Activated naive CD8-positive, alpha-beta T cell treated with anti-CD3 and anti-CD28 coated beads, Interleukin-2, amount 10 ng/mL, durations not matched to agents 7 days and 5 days (primary cell): ENCODE measurements around the gene ZNF615. TPM values are rescaled to one million over a fixed set of nuclear protein-coding genes. Genes with fewer than 3 reads are reported as not detected.
"Not testable (repeated sequence)": the region's sequence is repeated elsewhere in the genome, so short reads cannot be mapped to it uniquely, and the experiment has no call there.

Experiments
- ATAC-seq: fragments of 150-1000 bp; cut with Tn5 transposase; one replicate; pipeline ENCODE4 v1.10.0; 2021; ENCODE audit warnings: low read depth, moderate library complexity
- POLR2A ChIA-PET: fragments of 350-600 bp; sonication (Branson Sonifier 250); formaldehyde crosslinking; loops from one replicate; lab custom pipeline; 2021; ENCODE audit warnings: antibody characterized with exemption; lab: Charles Lee
- DNase-seq: peaks from one replicate; pipeline ENCODE4 v3.0.0; 2021
- H3K27ac Mint-ChIP-seq: one replicate; pipeline ENCODE4 v1.8.0; 2022; ENCODE audit warnings: mild to moderate bottlenecking, mixed read lengths
- H3K27me3 Mint-ChIP-seq: one replicate; pipeline ENCODE4 v1.8.0; 2022; ENCODE audit warnings: mild to moderate bottlenecking, moderate library complexity, mixed read lengths
- H3K36me3 Mint-ChIP-seq: one replicate; pipeline ENCODE4 v1.8.0; 2021; ENCODE audit warnings: mild to moderate bottlenecking, mixed read lengths
- H3K4me1 Mint-ChIP-seq: one replicate; pipeline ENCODE4 v1.8.0; 2021; ENCODE audit warnings: mixed read lengths
- H3K4me3 Mint-ChIP-seq: one replicate; pipeline ENCODE4 v1.8.0; 2022; ENCODE audit warnings: mild to moderate bottlenecking, moderate library complexity, mixed read lengths
- H3K9me3 Mint-ChIP-seq: one replicate; pipeline ENCODE4 v1.8.0; 2021; ENCODE audit warnings: mixed read lengths
- total RNA-seq, 2 experiments: library from RNA; stranded (reverse); gene quantifications; one replicate each; pipeline ENCODE4 v1.2.3, GENCODE V29; 2021

Gene ZNF615
- total RNA-seq, 2 experiments from 2014 or later: 14.1 to 19.7 TPM

- H3K4me1 Mint-ChIP-seq: no peaks in the 10 kb centered on the region
- POLR2A ChIA-PET: no interaction called here
- H3K27ac Mint-ChIP-seq: no peak overlapping the region
- H3K27me3 Mint-ChIP-seq: no peaks in the 10 kb centered on the region
- ATAC-seq: no peak
- peaks cover 42% of the 10 kb centered on the region for H3K9me3 Mint-ChIP-seq
- peaks cover 82% of the 10 kb centered on the region for H3K36me3 Mint-ChIP-seq
- DNase-seq: no peak
- H3K4me3 Mint-ChIP-seq: no peak overlapping the region
Observed at GRCh38 chr19:51971624-51972023, 36.4 kb downstream of the ZNF615 start.

GRCh38 chr19:51970718-51971117 is 37.3 kb downstream of the ZNF615 start:
- Mint-ChIP-seq H3K9me3 (peaks cover 40% of the 10 kb centered on the region), H3K4me3 (no peak overlapping the region), H3K27me3 (no peaks in the 10 kb centered on the region), H3K27ac (no peak overlapping the region), H3K4me1 (no peaks in the 10 kb centered on the region), H3K36me3 (peaks cover 85% of the 10 kb centered on the region)
- no peak for ATAC-seq
- POLR2A ChIA-PET: no interaction called here
- DNase-seq: no peak

DNA sequence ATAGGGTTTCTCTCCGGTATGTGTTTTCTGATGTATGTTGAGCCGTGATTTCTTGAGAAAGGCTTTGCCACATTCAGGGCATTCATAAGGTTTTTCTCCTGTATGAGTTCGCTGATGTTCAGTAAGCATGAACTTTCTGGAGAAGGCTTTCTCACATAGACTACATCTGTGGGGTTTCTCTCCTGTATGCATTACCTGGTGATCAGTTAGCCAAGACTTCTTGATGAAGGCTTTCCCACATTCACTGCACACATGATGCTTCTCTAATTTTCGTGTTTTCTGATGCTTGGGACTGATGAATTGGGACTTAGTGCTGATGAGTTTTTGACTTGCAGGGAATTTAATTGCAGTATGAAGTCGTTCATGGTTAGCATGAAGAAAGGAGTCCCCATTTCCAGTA is 42.4 kb downstream of the ZNF615 start:
- DNase-seq: no peak
- Mint-ChIP-seq H3K9me3 (peaks cover 40% of the 10 kb centered on the region), H3K4me1 (no peaks in the 10 kb centered on the region), H3K4me3 (no peak overlapping the region), H3K27me3 (no peaks in the 10 kb centered on the region), H3K27ac (no peak overlapping the region), H3K36me3 (peaks cover 70% of the 10 kb centered on the region)
- no peak for ATAC-seq
- POLR2A ChIA-PET: no interaction called here

DNA sequence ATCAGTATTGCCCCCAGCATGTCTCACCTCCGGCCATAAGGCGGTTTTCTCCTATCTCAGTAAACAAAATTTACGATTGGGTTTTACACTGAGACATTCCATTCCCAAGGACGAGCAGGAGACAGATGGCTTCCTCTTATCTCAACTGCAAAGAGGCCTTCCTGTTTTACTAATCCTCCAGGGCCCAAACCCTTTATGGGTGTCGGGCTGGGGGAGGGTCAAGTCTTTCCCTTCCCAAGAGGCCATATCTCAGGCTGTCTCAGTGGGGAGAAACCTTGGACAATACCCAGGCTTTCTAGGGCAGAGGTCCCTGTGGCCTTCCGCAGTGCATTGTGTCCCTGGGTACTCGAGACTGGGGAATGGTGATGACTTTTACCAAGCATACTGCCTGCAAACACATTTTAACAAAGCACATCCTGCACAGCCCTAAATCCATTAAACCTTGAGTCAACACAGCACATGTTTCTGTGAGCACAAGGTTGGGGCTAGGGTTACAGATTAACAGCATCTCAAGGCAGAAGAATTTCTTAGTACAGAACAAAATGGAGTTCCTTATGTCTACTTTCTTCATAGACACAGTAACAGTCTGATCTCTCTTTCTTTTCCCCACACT is 47.3 kb downstream of the ZNF615 start:
- ATAC-seq, H3K4me3 Mint-ChIP-seq, DNase-seq, H3K4me1 Mint-ChIP-seq, H3K27ac Mint-ChIP-seq, H3K27me3 Mint-ChIP-seq, POLR2A ChIA-PET: not testable (repeated sequence)
- Mint-ChIP-seq H3K9me3 (peaks cover 48% of the 10 kb centered on the region), H3K36me3 (peaks cover 40% of the 10 kb centered on the region)

GRCh38 chr19:51959791-51960190 is 48.2 kb downstream of the ZNF615 start:
- H3K36me3 Mint-ChIP-seq: peaks cover 30% of the 10 kb centered on the region
- H3K4me3 Mint-ChIP-seq: no peak overlapping the region
- H3K4me1 Mint-ChIP-seq: no peaks in the 10 kb centered on the region
- no peak overlapping the region for H3K27ac Mint-ChIP-seq
- DNase-seq (no peak), ATAC-seq (no peak)
- H3K9me3 Mint-ChIP-seq: peaks cover 41% of the 10 kb centered on the region
- POLR2A ChIA-PET: no interaction called here
- no peaks in the 10 kb centered on the region for H3K27me3 Mint-ChIP-seq

GRCh38 chr19:51957846-51958245 is 50.2 kb downstream of the ZNF615 start:
- H3K27ac Mint-ChIP-seq, H3K4me3 Mint-ChIP-seq, POLR2A ChIA-PET, DNase-seq, H3K27me3 Mint-ChIP-seq, ATAC-seq, H3K4me1 Mint-ChIP-seq: not testable (repeated sequence)
- Mint-ChIP-seq H3K9me3 (peaks cover 40% of the 10 kb centered on the region), H3K36me3 (peaks cover 18% of the 10 kb centered on the region)

GRCh38 chr19:51948975-51949374 is 59.0 kb downstream of the ZNF615 start:
- Mint-ChIP-seq H3K9me3 (peaks cover 51% of the 10 kb centered on the region), H3K27me3 (no peaks in the 10 kb centered on the region), H3K27ac (no peak overlapping the region), H3K4me3 (no peak overlapping the region), H3K36me3 (peaks cover 30% of the 10 kb centered on the region), H3K4me1 (peaks cover 1% of the 10 kb centered on the region)
- no peak for ATAC-seq
- DNase-seq: no peak
- POLR2A ChIA-PET: no interaction called here

GRCh38 chr19:51946602-51947001 is 61.4 kb downstream of the ZNF615 start:
- ATAC-seq (no peak), DNase-seq (no peak)
- Mint-ChIP-seq H3K27me3 (no peaks in the 10 kb centered on the region), H3K36me3 (peaks cover 53% of the 10 kb centered on the region), H3K9me3 (peaks cover 61% of the 10 kb centered on the region), H3K27ac (no peak overlapping the region), H3K4me1 (peaks cover 1% of the 10 kb centered on the region), H3K4me3 (no peak overlapping the region)
- POLR2A ChIA-PET: no interaction called here

DNA sequence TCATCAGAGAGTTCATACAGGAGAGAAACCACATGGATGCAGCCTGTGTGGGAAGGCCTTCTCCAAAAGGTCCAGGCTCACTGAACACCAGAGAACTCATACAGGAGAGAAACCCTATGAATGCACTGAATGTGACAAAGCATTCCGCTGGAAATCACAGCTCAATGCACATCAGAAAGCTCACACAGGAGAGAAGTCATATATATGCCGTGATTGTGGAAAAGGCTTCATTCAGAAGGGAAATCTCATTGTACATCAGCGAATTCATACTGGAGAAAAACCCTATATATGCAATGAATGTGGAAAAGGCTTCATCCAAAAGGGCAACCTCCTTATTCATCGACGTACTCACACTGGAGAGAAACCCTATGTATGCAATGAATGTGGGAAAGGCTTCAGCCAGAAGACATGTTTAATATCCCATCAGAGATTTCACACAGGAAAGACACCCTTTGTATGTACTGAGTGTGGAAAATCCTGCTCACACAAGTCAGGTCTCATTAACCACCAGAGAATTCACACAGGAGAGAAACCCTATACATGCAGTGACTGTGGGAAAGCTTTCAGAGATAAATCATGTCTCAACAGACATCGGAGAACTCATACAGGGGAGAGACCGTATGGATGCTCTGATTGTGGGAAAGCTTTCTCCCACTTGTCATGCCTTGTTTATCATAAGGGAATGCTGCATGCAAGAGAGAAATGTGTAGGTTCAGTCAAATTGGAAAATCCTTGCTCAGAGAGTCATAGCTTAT is 63.0 kb downstream of the ZNF615 start:
- POLR2A ChIA-PET: no interaction called here
- H3K4me1 Mint-ChIP-seq: peaks cover 1% of the 10 kb centered on the region
- H3K27me3 Mint-ChIP-seq: no peaks in the 10 kb centered on the region
- peaks cover 68% of the 10 kb centered on the region for H3K36me3 Mint-ChIP-seq
- H3K27ac Mint-ChIP-seq: no peak overlapping the region
- H3K9me3 Mint-ChIP-seq: peaks cover 69% of the 10 kb centered on the region
- no peak for DNase-seq
- no peak overlapping the region for H3K4me3 Mint-ChIP-seq
- ATAC-seq: no peak

Other genes starting within 250 kb of the ZNF615 start
- not detected for gene FPR2, start 247.0 kb downstream of the ZNF615 start, total RNA-seq
- gene FPR3, start 213.1 kb downstream of the ZNF615 start, total RNA-seq: 1 to 10 TPM; 1.8 to 2.5 TPM
- gene ZNF577, start 120.3 kb downstream of the ZNF615 start, total RNA-seq: 10 to 100 TPM; 13.6 to 14.0 TPM
- gene ZNF649, start 103.2 kb downstream of the ZNF615 start, total RNA-seq: 10 to 100 TPM; 19.7 to 21.1 TPM
- gene ZNF613, start 80.7 kb downstream of the ZNF615 start, total RNA-seq: 1 to 10 TPM; 6.5 to 8.4 TPM
- 10 to 100 TPM; 23.8 to 24.0 TPM for gene ZNF350, start 21.4 kb downstream of the ZNF615 start, total RNA-seq
- 10 to 100 TPM; 11.6 to 12.7 TPM for gene ZNF614, start 20.2 kb upstream of the ZNF615 start, total RNA-seq
- 10 to 100 TPM; 18.3 to 23.8 TPM for gene ZNF432, start 40.6 kb upstream of the ZNF615 start, total RNA-seq
- 10 to 100 TPM; 38.4 to 38.6 TPM for gene ZNF841, start 87.6 kb upstream of the ZNF615 start, total RNA-seq
- 10 to 100 TPM; 12.1 to 13.3 TPM for gene ZNF616, start 131.7 kb upstream of the ZNF615 start, total RNA-seq
- gene ZNF836, start 163.4 kb upstream of the ZNF615 start, total RNA-seq: 10 to 100 TPM; 25.8 to 29.2 TPM
- gene PPP2R1A, start 181.8 kb upstream of the ZNF615 start, total RNA-seq: 100 to 1,000 TPM; 184 to 187 TPM